GM18951 (cell line): ENCODE measurements around the gene DNAH8.

Experiments used
- POLR2A ChIP-seq: IDR thresholded peaks from 4 replicates; pipeline ENCODE4 v1.6.1; 2011; ENCODE audit warnings: mild to moderate bottlenecking; ENCODE audit not compliant: insufficient read length, insufficient read depth; ENCODE audit errors: extremely low read depth
- in situ Hi-C: fragments of 300-500 bp; cut with MboI; formaldehyde crosslinking; loops from one replicate; pipeline ENCODE4 v1.12.0; 2022; ENCODE audit warnings: low sequenced_read_pairs, mixed read lengths, inconsistent platforms; ENCODE audit not compliant: unreplicated experiment

Gene DNAH8

DNA sequence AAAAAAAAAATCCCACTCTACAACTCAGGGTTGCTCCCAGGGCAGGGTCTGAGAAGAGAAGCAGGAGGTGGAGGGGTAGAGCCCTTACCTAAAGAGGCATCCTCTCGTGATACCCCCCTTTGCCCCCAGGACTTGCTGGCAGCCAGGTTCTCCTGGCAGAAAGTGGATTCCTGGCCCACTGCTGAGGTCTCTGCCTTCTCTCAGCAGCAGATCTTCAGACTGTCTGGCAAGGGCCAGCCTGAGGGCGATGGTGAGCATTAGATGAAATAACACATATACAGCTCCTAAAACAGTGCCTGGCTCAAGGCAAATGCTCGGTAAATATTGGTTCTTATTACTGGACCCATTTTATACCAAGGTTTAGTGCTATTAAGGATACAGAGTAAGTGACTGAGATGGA, 328.7 kb downstream of the DNAH8 start:
- in situ Hi-C loops = no loop called here
- TF ChIP-seq POLR2A = no peak

DNA sequence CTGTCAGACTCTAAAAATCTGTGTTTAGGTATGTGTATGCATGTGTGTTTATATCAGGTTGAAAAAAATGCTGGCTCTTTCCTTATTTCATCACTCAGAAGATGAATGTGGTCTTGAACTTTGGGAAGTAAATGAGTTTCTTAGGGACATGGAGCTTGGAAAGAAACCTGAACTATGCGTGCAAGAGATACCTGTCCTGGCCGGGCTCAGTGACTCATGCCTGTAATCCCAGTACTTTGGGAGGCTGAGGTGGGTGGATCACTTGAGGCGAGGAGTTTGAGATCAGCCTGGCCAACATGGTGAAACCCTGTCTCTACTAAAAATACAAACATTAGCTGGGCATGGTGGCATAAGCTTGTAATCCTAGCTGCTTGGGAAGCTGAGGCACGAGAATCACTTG, 329.1 kb downstream of the DNAH8 start:
- in situ Hi-C loops = no loop called here
- TF ChIP-seq POLR2A = no peak

DNA sequence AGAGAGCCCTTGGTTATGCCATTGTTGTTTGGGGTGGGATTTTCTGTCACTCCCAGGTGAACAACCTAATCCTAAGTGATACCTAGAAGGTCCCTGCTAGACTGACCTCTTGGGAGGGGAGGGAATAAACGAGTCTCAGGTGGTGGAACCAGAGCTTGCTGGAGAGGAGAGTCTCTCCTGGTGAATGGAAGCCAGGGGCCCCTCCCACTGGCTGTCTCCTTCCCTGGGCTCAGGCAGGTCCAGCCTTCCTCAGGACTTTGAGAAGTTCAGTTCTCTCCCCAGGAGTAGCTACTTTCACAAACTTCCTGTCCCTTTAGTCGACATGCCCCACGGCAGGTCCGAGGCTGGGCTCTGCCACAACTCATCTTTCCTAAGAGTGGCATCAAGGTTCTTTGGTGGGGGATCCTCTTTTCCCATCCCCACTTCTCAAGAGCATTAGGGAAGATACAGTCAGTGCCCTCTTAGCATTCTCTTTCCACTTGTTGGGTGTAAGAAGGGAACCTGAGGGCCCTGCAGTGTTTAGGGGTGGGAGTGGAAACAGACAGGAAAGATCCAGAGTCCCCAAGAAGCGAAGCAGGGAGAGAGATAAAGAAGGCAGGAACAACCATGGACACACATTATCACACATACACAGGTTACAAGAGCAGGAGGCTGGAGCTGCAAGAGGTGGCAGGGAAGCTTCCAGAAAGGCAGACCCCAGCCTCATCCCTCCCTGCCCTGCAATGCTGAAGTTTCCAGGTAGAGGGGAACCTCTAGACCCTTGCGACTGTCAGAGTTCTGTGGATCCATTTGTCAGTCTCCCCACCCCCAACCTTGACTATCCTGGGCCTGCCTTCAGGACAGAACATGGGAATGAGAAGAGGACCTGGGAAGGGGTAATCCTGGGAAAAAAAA, 332.6 kb downstream of the DNAH8 start:
- TF ChIP-seq POLR2A = no peak

DNA sequence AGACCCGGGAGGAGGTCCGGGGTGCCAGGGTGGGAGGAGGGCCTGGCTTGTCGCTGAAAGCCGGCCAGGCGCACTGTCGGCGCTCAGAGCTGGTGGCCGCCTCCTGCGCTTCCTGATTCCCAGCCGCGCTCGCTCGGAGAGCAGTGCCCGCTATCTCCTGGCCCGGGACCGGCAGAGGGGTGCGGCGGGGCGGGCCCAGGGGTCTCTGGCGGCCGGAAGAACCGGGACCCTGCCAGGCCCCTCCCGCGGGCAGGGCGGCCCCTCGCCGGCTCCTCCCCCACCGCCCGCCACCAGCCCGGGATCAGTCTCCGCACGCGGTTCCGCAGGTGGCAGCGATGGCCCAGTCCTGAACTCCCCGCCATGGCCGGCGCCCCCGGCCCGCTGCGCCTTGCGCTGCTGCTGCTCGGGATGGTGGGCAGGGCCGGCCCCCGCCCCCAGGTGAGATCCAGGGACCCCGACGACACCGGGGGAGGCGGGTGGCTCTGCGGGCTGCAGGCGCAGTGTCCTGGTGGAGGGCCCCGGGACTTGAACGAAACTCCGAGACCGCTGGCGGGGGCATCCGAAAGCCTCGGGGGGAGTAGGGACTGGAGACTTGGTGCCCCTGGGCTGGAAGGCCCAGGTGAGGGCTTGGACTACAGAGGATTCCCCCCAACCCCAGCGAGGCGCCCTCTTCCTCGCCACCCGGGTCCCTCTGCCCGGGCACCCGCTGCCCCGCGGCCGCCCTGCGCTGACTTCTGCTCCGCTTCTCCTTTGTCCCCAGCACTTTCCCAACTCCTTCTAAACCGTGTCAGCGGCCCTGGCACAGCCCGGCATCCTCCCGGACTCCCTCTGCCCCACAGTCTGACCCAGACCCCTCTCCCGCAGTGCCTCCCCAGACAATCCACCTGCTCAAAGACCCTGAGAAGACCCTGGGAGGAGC, 333.6 kb downstream of the DNAH8 start, which contains the start of gene GLP1R:
TSS of gene GLP1R (plus strand) at position 301 of the 919 bp plus-strand sequence. CDS start at position 361, 60 bp downstream.
- no peak for TF ChIP-seq POLR2A
- in situ Hi-C loops = no loop called here

More for the DNA sequence above, 332.6 kb downstream of the DNAH8 start:
- in situ Hi-C loops = no loop called here

DNA sequence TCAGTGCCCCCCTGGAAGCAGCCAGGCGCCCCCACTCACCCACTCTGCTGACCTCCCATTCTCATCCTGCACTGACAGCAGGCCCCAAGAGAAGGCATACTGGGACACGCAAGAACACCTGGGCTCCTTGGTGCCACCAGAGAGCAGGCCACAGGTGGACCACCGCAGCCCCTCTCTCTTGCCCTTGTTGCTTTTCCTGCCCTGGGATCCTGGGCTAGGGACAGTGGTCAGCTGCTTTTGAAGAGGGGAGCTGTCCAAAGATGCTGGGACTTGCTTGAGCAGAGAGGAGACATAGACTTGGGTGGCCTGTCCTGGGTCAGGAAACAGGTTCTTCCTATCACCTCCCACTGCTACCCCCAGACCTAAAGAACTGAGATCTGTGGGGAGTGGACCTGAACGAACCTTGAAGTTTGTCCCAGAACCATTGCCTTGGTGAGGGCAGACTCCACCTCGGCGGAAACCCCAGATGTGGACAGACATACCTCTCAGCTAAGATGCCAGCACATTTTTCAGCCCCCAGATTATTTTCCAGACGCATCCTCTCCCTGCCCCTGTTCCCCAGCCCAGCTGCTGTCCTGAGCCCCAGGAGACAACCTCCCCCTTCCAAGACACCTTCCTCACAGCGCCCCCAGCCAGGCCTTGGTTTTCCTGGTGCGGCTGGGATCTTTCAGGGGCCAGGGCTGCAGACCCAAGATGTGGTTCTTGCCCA, 334.6 kb downstream of the DNAH8 start:
- TF ChIP-seq POLR2A = no peak
- in situ Hi-C loops = no loop called here

DNA sequence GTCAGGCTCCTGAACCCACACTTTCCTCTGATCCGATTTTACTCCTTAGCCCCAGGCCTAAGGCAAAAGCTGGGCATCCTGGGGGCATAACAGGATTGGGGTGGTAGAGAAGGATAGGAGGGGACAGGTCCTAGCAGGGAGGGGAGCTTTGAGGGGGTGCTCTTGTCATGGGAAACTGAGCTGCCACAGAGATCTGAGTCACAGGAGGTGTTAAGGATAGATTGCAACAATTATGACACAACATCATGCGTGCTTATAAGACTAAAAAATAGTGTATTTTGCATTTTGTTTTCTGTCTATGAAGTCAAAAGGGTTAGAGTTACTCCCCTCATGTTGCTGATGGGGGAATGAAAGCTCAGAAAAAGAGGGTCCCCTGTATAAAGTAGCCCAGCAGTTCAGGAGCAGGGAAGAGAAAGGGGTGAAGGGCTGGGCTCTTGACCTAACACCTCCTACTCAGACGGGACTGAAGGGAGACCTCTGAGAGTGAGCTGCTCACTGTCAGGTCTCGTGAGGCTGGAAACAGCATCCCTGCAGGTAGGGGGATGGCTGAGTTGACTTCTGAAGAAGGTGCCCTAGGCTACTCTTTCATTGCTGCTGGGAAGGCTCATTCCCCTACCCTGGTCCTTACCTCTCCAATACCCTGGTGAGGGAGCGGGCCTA, 335.5 kb downstream of the DNAH8 start:
- in situ Hi-C loops = no loop called here

DNA sequence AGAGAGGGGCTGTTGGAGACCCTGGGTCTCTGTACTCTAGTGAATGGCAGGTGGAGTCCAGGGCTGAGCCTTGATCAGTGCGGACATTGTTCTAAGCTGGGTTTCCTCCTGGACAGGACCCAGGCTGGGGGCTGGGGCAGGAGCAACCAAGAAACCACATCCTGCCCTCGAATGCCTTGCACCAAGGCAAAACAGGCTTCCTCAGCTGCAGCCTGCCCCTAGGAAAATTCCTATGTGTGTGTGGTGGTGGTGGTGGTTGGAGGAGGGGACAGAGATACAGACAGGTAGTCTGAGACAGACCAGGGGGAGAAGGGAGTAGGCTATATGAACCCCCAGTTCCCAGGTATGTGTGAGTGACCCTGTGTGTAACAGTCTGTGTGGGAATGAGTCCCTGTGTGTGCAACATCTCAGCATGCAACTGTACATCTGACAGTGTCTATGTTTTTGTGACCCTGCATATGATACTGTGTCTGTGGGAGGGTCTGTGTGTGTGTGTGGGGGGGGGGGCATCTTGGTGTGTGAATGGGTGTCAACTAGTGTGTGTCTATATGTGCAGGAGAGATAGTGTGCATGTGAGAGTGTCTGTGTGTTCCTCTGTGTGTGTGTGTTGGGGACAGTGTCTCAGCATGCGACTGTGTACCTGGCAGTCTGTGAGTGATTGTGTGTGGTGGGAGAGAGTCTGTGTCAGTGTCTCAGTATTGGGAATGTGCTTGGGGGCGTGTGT, 336.4 kb downstream of the DNAH8 start:
- no peak for TF ChIP-seq POLR2A
- in situ Hi-C loops = no loop called here

More for the DNA sequence above, 335.5 kb downstream of the DNAH8 start:
- no peak for TF ChIP-seq POLR2A

DNA sequence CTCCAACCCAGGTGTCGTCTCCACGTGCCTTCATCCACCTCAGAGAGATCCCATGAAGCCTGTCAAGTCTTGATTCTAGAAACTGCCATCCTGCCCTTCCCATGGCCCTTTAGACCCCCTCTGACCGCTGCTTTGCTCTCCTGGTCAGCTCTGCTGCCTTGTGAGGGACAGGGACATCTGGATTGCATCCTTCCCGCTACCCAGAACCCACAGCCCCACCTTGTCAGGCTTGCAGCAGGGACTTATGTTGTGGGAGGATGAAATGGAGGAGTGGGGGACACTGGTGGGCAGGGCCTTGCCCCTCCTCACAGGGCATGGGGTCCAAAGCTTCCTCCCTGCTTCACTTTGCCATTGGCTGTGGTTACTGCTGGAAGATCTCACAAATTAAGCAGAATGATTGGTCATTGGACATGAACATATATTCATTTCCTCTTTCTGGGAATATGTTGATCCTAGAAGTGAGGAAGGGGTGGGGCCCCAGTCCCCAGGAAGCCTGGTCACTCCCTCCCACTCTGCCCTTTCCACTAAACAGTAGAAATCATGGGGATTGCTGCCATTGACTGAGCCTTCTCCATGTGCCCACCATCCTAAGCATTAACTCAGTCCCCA, 338.0 kb downstream of the DNAH8 start:
- in situ Hi-C loops = no loop called here
- TF ChIP-seq POLR2A = no peak

DNA sequence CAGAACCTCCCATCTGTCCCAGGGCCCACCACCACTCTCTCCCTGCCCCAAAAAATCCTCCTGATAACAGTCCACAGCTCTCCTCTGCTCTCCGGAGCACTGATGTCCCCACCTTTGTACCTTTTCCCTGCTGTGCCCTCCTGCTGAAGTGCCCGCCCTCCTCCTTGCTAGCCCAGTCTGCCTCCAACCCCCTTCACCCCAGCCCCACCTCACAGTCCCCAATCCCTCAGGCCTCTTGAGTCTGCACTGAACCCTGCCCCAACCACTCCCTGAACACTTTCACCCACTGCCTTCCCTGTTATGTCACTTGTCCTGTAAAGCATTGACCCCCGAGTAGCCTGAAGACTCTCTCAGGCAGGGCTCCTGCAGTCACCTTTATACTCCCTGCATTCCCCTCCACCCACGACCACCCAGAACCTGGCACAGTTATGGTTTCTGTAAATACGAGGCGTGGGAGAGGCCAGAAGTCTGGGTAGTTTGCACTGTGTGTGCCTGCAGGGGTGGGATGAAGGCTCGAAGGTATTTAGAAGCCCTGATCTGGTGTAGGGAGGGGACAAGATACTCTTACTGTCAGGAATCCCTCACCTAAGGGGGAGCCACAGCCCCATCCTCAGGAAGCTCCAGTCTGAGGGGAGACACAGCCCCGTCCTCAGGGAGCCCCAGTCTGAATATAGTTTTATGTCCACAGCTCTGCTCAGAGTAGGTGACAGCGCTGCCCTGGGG, 338.9 kb downstream of the DNAH8 start:
- no peak for TF ChIP-seq POLR2A

DNA sequence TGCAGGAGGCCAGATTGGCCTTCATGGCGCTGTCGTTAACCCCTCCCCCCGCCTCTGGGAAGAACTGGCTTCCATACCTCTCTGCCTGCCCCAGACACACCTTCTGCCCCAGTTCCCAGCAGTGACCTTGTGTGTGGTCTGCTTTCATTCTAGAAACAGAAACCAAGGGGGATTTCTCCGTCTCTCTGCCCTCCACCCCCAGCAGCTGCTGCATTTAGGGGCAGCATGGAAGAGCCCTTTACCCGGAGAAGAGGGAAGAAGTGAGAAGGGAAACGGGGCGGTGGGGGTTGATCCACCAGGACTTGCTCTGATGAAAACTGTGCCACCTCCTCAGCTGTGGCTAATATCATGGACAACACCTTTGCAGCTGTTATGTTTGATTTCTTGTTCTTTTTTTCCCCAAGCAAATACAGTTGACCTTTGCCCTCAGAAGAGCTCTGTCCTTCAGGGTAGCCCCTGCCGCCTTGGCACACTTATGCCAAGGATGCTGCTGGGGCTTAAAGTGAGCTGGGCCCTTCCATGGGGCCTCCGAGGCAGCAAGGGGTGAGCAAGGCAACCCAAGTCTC, 339.5 kb downstream of the DNAH8 start:
- no peak for TF ChIP-seq POLR2A
- in situ Hi-C loops = no loop called here

More for the DNA sequence above, 338.9 kb downstream of the DNAH8 start:
- in situ Hi-C loops = no loop called here
